Cerebellar cortex (tissue), 1 donor: ENCODE data around the gene PDE4DIP.
"Not testable (repeated sequence)": the region's sequence is repeated elsewhere in the genome, so short reads cannot be mapped to it uniquely, and the experiment has no call there.

Experiments used
- DNase-seq: peaks from one replicate; pipeline ENCODE4 v3.0.0-alpha.2; 2015; ENCODE audit warnings: low spot score

The PDE4DIP gene

DNA sequence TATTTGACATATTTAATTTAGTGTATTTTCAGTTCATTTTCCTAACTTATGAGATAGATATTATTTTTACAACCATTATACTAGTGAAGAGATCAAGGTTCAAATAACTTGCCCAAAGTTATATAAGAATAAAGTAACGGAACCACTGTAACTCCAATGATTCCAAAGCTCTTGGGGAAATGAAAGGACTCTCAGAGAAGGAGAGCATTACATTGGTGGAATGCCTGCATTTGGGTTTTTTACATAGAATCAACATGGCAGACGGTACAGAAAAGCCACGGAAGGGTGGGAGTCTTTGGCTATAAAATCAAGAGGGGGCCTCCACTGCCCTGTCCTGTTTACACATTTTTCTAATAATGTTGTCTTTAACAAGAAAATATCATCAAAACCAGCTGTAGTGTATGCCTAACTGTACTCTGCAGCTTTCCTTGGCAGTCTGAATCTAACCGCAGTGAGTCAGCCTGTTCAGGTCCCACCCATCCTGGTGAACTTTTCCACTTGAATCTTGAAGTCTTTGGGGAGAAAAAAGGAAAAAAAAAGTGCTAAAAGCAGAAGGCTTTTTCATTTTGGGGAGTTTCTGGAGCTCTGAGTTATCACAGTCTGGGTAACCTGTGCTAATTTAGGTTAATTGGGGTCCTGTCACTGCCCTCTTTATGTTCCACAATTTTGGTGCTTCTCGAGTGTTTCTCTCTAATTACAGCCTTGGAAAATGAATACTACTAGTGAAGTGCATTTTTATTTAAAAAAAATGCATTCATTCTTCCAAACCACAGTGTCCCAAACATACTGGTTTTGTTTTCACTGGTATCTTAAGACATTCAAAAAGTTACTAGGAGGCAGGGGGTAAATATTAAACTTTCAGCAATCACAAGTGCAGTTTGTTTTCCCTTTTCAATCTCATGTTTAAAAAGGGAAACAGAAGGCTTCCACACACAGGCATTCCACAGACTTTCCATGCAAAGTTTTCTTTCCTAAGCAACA is 30.5 kb downstream of the PDE4DIP start:
- DNase-seq, result not testable (repeated sequence)

DNA sequence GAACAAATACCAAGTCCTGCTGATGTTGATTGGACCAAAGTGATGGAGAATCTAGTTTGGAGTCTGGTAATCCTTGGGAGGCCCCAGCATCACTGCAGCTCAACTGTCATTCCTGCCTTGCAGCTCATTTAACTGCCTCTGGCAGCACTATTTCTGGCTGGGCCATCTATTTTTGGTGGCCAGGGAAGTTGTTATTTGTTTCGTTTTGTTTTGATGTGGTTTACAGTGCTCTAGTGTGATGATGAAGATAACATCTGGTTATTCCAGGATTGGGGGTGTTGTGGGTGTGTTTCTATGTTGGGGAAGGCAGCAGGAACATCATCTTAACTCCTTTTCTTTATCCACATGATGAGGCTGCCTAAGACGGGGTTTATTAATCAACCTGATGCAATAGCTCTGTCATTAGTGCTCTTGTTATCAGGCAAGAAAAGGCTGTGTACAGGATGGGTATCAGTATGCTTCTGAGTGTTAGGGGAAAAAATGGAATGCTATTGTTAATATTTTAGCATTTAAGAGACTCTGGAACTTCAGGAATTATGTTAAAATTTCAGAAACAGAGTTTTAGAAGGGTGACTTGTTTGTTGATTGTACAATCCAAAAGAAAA is 35.7 kb downstream of the PDE4DIP start:
- not testable (repeated sequence) for DNase-seq

DNA sequence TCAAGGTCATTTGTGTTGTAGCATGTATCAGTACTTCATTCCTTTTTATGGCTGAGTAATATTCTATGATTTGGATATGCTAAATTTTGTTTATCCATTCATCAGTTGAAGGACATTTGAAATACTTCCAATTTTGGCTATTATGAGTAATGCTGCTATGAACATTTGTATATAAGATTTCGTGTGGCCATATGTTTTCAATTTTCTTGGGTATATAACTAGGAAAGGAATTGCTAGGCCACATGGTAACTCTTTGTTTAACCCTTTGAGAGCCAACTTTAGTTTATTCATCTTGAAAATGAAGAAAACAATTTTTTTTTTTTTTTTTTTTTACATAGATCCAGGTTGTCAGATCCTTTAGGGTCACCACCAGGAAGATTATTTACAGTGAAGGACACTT is 37.0 kb downstream of the PDE4DIP start:
- DNase-seq, result not testable (repeated sequence)

DNA sequence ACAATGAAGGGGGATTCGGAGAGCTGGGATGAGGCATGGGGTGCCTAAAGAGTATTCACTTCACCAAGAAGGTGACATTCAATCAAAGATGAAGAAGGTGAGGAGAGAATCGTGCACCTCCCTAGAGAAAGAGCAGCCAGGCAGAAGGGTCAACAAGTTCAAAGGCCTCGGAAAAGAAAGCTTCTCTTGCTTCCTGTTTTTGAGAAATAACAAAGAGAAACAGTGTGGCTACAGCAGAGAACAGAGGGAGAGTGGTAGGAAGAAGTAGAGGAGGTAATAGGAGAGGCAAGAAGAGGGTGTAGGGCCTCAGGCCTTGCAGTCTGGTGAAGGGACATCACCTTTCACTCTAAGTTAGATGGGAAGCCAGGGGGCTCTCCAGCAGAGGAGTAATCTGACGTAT is 41.0 kb downstream of the PDE4DIP start:
- not testable (repeated sequence) for DNase-seq

DNA sequence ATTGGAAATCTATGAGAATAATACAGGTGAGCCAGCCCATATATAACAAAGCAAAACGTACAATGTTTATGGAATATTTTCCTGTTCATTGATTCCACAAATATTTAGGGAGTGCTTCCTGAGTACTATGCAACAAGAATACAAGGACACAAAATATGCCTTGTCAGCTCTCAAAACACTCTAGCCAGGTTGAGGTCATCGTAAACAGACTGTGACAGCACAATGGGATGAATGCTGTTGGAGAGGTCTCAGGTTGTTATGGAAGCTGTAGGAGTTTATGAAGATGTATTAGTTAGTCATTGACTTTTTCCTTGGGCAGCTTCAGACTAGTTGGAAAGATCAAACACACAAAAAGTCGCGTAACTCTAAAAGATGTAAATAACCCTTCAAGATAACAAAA is 42.1 kb downstream of the PDE4DIP start:
- not testable (repeated sequence) for DNase-seq

DNA sequence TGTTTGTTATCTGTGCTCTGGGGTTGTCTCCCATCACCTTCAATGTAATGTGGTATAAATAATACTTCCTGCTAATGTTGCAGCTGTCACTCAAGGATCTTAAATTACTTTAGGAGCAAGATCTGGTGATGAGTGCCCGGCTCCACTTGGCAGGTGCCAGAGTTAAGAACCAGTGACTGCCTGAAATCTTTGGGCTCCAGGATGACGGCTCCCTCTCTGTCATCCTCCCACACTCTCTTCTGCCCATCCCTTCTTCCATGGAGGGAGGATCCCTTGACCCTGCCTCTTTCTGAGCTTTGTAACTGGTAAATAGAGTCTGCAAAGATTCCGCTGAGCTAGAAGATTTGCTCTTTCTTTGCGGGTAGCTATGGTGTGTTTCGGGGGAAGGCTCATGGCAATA is 44.4 kb downstream of the PDE4DIP start:
- not testable (repeated sequence) for DNase-seq

DNA sequence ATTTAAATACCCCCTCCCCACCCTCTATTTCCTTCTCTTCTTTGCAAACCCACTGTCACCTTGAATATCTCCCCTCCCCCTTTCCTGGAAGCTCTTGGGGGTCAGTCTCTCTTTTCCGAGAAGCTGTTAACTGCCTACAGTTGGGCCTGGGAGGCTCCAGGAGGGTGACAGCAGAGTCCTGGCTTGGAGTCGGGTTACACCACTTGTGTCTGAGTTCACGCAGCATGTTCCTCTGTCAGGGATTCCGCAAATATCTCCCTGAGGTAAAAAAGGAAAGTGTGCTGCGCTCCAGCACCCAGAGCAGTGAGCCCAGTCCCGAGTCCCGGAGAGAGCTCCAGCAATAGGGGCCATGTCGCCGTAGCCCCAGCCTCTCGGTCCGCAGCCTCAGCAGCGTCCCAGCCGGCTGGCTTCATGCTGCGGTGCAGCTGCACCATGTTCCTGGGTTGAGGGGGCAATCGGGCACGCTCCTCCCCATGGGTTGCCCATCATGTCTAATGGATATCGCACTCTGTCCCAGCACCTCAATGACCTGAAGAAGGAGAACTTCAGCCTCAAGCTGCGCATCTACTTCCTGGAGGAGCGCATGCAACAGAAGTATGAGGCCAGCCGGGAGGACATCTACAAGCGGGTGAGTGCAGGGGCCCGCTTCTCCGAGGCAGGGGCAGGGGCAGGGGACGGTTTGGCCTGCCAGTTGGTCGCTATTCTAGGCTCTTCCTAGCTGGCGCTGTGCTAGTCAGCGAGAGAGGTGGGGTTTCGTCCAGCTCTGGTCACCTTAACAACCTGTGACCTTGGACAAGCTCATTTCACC is 45.2 kb downstream of the PDE4DIP start:
- DNase-seq, result not testable (repeated sequence)

DNA sequence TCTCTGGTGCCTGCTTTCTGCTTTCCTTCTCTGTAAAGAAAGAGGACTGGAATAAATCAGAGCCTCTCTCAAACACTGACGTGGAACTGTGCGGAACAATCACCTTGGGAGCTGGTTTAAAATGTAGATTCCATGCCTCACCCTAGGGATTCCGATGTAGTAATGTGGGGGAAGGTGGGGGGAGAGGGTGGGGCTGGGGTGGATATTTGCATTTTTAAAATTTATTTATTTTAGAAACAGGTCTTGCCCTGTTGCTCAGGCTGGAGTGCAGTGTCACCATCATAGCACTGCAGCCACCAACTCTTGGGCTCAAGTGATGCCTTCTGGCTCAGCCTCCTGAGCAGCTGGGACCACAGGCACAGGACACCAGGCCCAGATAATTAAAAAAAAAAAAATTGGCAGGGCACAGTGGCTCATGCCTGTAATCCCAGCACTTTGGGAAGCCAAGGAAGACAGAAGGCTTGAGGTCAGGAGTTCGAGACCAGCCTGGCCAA is 45.9 kb downstream of the PDE4DIP start:
- not testable (repeated sequence) for DNase-seq

DNA sequence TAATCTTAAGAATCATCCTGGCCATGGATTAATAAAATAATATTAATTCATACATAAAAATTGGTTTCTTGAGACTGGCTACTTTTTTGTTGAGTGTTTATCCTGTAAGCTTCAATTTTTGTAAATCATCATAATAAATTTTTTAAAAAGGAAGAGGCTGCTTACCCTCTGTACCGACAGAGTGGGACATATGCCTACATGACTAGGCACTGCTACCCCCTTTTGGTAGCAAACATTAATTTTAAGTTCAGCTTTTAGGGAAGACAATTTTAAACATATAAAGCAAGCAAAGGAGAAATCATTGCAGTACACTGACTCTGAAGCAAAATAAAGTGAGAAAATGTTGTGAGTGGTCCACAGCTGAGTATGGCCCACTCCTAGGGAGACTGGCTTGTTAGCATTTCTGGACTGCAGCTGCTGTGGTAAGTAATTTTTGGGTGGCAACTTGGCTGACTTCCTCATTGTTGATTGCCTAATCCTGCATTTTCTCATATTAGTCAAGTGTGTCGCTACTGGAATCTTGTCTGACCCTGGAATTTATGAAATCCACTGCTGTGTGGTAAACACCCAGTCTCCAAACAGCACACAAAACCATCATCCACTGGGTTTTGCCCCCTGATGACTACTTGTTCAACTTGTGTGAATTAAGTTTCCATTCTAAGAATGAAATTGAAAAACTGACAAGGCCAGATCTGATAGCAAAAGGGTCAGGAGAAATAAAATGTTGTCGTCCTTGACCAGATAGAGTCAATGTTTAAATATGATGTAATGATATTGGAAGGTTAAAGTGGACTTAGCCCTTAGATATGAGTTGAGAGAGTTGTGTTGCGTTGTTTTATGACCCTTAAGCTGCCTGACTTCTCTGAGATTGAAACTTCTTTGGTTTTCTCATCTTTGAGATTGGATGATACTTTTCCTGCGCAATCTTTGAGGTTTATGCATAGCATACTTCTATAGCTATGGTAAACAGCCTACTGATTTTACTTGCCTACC is 50.4 kb downstream of the PDE4DIP start:
- DNase-seq, result not testable (repeated sequence)

DNA sequence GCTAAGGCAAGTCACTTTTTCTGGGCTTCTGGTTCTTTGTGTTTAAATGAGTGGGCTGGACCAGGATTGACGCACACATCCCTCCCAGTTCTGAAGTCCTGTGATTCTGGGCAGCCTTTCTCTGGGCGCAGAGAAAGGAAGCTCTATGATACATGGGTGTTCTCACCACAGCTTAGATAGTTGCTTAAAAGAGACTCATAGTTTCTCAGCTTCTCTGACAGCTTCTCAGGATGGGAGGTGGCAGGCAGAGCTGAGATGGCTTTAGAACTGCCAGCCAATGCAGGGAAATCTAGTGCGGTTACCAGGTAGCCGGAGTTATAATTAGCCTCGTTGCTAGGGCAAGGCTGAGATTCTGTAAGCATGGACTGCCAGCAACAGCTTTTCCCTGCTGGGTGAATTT is 55.8 kb downstream of the PDE4DIP start:
- DNase-seq, result not testable (repeated sequence)

DNA sequence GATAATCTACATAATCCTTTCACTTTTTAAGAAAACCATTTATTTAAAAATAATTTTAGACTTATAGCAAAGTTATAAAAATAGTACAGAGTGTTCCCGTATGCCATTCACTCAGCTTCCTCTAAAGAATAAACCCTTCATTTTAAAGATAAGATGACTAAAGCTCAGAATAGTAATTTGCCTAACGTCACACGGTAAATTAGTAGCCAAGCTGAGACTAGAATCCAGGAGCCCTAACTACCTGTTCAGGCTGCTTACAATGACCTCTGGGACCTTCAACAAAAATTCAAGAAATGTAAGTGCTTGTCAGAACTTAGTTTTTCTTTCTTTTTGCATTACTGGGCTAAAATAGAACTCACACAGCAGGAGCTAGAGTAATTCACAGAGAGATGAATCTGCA is 56.5 kb downstream of the PDE4DIP start:
- DNase-seq, result not testable (repeated sequence)

DNA sequence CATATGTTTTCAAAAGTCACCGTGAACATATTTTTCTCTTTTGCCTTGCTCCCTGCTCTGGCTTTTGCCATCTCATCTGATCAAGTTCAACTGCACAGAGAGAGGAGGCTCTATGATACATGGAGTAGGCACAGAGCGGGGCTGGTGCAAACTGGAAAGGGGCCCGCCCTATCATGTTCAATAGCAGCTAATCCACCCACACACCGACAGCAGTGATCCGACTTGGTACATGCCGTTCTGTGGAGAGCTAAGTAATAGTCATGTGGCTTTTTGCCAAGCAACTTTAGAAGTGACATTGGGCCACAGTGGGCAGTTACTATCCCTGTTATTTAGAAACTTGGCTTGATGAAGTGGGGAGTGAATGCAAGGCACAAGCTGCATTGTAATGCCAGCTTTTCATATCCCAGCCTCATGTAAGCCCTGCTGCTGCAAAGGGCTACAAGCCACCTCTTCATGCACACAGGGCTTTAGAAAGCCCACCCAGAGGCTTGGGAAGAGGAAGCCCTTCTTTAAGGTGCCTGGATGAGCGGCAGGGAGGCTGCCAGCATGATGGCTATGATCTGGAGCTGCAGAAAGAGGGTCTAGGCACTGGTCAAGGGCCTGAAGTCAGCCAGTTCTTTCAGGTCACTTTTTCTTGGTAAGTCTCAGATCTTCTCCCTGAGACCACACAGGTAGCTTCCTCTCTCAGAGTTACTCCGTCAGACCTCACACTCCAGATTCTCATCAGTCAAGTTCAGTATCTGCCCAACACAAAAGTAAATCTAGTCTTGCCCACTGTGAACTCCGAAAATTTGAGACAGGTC is 57.1 kb downstream of the PDE4DIP start:
- not testable (repeated sequence) for DNase-seq

DNA sequence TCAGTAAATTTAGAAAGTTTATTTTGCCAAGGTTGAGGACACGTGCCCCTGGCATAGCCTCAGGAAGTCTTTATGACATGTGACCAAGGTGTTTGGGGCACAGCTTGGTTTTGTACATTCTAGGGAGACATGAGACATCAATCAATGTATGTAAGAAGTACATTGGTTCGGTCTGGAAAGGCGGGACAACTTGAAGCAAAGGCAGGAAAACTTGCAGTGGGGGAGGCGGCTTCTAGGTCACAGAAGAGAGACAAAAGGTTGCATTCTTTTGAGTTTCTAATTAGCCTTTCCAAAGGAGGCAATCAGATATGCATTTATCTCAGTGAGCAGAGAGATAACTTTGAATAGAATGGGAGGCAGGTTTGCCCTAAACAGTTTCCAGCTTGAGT is 57.7 kb downstream of the PDE4DIP start:
- not testable (repeated sequence) for DNase-seq

DNA sequence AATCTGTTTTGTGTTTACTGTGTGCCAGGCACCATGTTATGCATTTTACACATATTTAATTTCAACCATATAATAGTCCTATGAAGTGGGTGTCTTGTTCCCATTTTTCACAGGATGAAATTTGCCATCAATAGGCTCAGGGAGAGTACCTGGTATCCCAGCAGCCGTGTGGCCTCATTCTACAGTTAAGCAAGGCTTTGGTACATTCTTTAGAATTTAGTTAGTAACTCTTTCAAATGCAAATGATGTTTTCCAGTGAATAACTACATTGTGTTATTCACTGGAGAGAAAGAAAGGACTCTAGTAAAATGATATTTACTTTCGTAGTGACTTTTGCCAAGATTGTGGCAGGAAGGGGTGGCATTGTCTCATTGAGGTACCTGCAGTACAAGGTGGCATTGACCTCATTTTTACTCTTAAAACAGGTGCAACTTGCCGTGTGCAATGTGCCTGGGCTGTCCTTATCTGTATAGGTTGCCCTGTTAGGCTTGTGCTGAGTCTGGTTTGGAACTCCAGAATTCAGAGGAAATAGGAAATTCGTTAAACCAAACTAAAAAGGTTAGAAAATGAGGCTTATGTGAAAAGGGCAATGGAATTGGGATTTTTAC is 65.1 kb downstream of the PDE4DIP start:
- not testable (repeated sequence) for DNase-seq

DNA sequence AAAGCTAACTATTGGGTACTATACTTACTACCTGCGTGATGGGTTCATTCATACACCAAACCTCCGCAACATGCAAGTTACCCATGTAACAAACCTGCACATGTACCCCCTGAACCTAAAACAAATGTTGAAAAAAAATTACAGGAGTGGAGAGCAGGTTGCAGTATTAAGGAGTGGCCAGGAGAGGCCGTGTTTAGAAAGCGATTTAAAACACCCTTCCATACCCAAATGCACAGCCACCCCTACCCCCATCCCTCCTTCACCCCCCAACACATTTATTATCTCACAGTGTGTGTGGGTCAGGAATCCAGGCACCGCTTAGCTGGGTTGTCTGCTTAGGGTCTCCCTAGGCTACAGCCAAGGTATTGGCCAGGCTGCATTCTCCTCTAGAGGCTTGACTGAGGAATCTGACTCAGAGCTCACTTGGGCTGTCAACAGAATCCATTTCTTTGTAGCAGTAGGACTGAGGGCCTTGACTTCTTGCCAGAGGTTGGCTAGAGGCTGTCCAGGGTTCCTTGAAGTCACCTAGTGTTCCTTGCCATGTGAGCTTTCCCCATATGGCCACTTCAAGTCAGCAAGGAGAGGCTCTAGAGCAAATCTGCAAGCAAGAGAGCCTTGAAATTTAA is 67.2 kb downstream of the PDE4DIP start:
- DNase-seq, result not testable (repeated sequence)

DNA sequence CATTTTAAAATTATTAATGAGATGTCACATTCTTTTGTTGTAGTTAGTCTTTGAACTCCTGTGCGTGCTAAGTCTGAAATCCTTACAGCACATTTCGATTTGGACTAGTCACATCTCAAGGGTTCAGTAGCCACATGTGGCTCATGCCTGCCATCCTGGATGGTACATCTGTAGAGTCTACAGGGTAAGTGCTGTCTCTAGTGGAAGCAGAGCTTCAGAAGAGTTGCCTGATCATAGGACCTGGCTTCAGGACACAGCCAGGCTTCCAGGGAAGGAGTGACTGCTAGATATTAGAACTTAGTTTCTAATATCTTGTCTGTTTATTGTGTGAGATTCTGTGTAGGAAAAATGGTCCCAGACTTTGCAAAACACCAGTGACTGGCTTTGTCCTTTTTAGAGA is 72.0 kb downstream of the PDE4DIP start:
- not testable (repeated sequence) for DNase-seq

DNA sequence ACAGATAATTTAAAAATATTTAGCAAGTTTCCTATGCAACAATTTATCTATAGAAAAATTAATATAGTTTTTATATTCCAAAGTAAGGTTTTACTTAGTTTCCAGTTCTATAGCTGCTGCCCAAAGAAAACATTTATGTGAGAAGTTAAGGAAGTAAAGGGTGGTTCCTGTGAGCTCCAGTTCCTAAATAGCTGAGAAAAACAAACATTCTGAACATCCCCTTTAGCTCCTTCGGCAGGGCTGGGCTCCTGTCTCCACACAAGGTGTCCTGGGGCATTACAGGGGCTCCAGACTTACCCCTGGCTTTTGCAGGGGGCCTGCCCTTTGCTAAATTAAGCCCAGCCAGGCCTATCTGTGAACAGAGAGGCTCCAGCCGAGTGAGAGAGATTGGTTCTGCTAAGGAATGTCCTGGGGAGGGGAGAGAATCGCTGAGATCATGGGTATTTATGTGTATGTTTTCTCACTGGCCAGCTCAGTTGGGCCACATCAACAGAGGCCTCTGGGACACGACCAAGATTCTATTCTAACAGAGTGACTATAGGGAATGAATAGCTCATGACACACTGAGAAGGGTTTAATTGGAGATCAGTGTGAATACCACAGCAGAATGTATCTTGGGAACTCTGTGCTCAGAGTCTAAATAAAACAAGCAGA is 72.6 kb downstream of the PDE4DIP start:
- DNase-seq, result not testable (repeated sequence)

DNA sequence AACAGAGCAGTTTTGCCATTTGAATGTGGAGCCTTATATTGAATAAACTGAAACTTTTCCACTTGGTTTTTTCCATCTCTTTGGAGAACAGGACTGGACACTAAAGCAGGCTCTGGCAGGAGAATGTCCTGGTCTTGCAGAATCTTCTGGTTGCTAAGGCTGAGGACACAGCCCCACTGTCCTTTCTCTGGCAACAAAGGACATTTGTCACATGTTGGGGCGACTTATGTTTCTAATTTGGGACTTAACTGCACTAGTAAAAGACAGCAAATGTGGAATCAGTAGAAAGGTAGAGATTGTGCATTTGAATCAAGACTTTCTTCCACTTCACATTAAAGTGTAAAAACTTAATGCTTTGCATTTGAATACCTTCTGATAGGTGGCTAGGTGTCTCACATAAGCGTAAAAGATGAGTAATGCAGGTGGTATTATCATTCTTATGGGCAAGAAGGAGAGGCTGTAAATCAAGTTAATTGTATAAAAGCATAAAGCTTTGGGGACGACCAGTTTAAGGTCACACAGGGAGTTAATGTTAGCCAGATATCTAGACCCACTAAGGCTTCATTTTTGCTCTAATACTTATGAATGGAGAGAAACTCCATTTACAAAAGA is 74.7 kb downstream of the PDE4DIP start:
- DNase-seq, result peak; percentile 2
